Coronary artery (tissue), 2 donors: ENCODE results near the gene ZMIZ1.

Source experiments
- DNase-seq: peaks from one replicate; pipeline ENCODE4 v3.0.0-alpha.2; 2017; ENCODE audit warnings: low spot score
- H3K27ac ChIP-seq, 2 donors: fragments of 200-600 bp; sonication (generic); one replicate each; pipeline ENCODE4 v1.5.1; 2016 to 2019
- H3K4me3 ChIP-seq: fragments of 200-600 bp; sonication (generic); 2 replicates; pipeline ENCODE4 v1.5.1; 2016; ENCODE audit warnings: mild to moderate bottlenecking, moderate library complexity
- CTCF ChIP-seq: fragments of 200-600 bp; sonication (generic); IDR thresholded peaks from one replicate; pipeline ENCODE4 v1.5.1; 2019; ENCODE audit warnings: antibody characterized with exemption

Gene ZMIZ1

DNA sequence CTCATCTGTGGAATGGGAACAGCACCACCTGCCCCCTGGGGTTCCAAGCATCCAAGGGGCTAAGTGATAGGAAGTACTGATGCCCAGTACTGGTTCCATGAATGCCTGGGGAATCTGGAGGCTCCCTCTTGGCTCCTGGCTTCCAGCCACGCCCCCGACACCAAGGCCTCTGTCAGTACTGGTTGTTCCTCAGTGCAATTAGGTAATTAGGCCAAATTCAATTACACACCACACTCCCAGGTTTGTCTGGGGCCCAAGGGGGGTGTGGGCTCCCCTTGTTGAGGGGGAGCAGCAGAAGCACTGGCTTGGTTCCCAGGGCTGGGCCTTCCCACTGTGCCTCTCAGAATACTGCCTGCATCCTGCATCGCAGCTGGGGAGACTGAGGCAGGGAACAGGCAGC, 164.1 kb downstream of the ZMIZ1 start:
- Histone ChIP-seq H3K4me3 (no peak overlapping the region), H3K27ac (no peak overlapping the region)
- TF ChIP-seq CTCF: no peak
- DNase-seq: no peak

DNA sequence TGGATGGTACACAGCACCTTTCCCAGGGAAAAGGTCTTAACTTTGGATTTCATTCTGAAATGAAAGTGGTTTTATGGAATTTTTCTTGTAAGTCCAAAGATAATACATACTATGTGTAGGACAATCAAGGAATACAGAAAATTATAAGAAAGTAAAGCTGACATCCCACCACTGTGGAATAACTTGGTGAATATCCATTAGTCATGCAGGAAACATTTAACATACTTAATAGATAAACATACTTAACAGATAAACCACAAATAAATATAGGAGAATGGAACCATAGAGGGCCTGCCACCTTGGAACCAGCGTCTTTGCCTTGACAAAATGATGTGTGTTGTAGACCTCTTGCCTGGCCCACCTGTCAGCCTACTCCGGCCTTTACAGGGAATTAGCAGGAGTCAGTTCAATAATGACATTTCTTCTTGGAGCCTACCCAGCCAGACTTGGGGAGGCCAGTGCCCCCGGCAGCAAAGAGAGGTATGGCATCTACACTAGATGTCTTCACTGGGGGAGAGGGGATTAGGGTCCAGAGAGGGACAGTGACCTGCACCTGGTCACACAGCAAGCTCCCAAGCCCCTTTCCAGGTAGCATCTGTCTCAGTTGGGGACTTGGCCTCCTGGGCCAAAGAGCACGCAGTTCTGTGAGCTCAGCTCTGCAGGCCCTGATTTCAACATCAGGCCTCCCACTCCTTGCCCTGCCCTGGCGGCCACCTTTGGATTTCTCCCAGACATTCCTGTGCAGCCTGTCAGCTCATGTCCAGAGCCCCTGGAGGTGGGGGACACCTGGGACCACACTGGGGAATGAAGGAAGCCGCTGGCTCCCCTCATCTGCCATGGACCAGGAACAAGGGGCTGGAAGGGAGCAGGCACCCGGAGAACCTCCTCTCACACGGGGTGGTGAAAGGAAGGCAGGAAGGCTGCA, 165.9 kb downstream of the ZMIZ1 start:
- H3K4me3 ChIP-seq: no peak overlapping the region
- no peak for DNase-seq
- H3K27ac ChIP-seq: no peak overlapping the region
- TF ChIP-seq CTCF: no peak

DNA sequence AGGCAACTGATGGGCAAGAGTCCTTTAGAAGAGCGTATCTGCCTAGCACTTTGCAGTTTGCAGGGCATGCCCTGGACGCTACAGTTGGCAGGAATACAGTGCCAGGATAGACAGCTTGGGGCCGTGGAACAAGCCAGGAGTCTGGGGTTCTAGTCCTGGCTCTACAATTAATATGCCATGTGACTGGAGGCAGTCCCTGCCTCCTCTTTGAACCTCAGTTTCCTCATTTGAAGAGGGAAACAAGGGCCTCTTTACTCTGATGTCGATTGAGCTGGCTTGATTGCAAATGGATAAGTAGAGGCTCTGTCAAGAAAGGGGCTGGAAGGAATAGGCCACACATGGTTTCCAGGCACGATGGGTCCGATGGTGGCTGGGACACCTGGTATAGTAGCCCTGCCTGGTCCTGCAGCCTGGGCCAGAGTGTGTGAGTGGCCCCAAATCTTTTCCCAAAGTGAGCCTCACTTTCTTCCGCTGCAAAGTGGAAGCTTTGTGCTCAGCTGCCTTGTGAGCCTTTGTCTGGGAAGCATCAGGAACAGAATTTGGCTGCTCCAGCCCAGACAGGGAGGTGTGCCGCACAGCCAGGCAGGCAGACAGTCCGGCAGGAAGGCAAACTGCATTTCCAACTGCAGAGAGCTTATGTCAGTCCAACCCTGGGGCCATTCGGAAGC, 167.1 kb downstream of the ZMIZ1 start:
- H3K27ac ChIP-seq: no peak overlapping the region
- H3K4me3 ChIP-seq: no peak overlapping the region
- no peak for DNase-seq
- TF ChIP-seq CTCF: no peak

- H3K27ac ChIP-seq: peak overlapping the region in 1 of 2 donors; percentile 38
- DNase-seq: no peak
- no peak overlapping the region for H3K4me3 ChIP-seq
- TF ChIP-seq CTCF: no peak
These were observed 167.6 kb downstream of the ZMIZ1 start for GRCh38 chr10:79236433-79236765.

GRCh38 chr10:79237454-79238157, 168.8 kb downstream of the ZMIZ1 start:
- peak overlapping the region; percentile 21 to 38 for H3K27ac ChIP-seq
- DNase-seq: no peak
- H3K4me3 ChIP-seq: no peak overlapping the region
- no peak for TF ChIP-seq CTCF

GRCh38 chr10:79238158-79238520, 169.4 kb downstream of the ZMIZ1 start:
- no peak for TF ChIP-seq CTCF
- peak overlapping the region; percentile 21 to 28 for H3K27ac ChIP-seq

More at GRCh38 chr10:79238158-79238520, 169.4 kb downstream of the ZMIZ1 start:
- H3K4me3 ChIP-seq: no peak overlapping the region
- no peak for DNase-seq
